IPS-15b (cell line): ENCODE results near the gene PDE4B.

Experiments
- H3K27me3 ChIP-seq: one replicate; pipeline ENCODE4 v1.6.1; 2013; ENCODE audit warnings: low read length; ENCODE audit not compliant: control insufficient read depth, insufficient read depth
- H3K36me3 ChIP-seq: one replicate; pipeline ENCODE4 v1.6.1; 2013; ENCODE audit warnings: low read length; ENCODE audit not compliant: control insufficient read depth, insufficient read depth
- H3K4me1 ChIP-seq: one replicate; pipeline ENCODE4 v1.6.1; 2013; ENCODE audit warnings: mild to moderate bottlenecking, low read length; ENCODE audit not compliant: control insufficient read depth, insufficient read depth
- H3K4me3 ChIP-seq: one replicate; pipeline ENCODE4 v1.5.1; 2013; ENCODE audit warnings: low read depth, low read length
- H3K9ac ChIP-seq: one replicate; pipeline ENCODE4 v1.6.1; 2013; ENCODE audit warnings: low read depth, mild to moderate bottlenecking, low read length
- H3K9me3 ChIP-seq: one replicate; pipeline ENCODE4 v1.6.1; 2013; ENCODE audit warnings: mild to moderate bottlenecking, low read length; ENCODE audit not compliant: control insufficient read depth, insufficient read depth

The PDE4B gene

GRCh38 chr1:66302184-66302742 is 509.6 kb downstream of the PDE4B start:
- no peaks in the 10 kb centered on the region for H3K9me3 ChIP-seq
- no peak overlapping the region for H3K9ac ChIP-seq
- no peak overlapping the region for H3K4me3 ChIP-seq
- no peaks in the 10 kb centered on the region for H3K36me3 ChIP-seq
- H3K27me3 ChIP-seq: no peaks in the 10 kb centered on the region
- H3K4me1 ChIP-seq: no peaks in the 10 kb centered on the region

GRCh38 chr1:66302815-66303214 is 510.1 kb downstream of the PDE4B start:
- Histone ChIP-seq H3K4me3 (no peak overlapping the region), H3K9me3 (no peaks in the 10 kb centered on the region), H3K9ac (no peak overlapping the region), H3K27me3 (no peaks in the 10 kb centered on the region), H3K36me3 (no peaks in the 10 kb centered on the region), H3K4me1 (no peaks in the 10 kb centered on the region)

GRCh38 chr1:66303646-66304045 is 511.0 kb downstream of the PDE4B start:
- Histone ChIP-seq H3K9me3 (no peaks in the 10 kb centered on the region), H3K4me3 (no peak overlapping the region), H3K9ac (no peak overlapping the region), H3K4me1 (no peaks in the 10 kb centered on the region), H3K36me3 (no peaks in the 10 kb centered on the region), H3K27me3 (no peaks in the 10 kb centered on the region)

GRCh38 chr1:66304128-66304527 is 511.4 kb downstream of the PDE4B start:
- no peaks in the 10 kb centered on the region for H3K9me3 ChIP-seq
- H3K4me1 ChIP-seq: no peaks in the 10 kb centered on the region
- H3K27me3 ChIP-seq: no peaks in the 10 kb centered on the region
- H3K4me3 ChIP-seq: no peak overlapping the region
- H3K9ac ChIP-seq: no peak overlapping the region
- no peaks in the 10 kb centered on the region for H3K36me3 ChIP-seq

GRCh38 chr1:66305927-66306326 is 513.2 kb downstream of the PDE4B start:
- Histone ChIP-seq H3K4me1 (no peaks in the 10 kb centered on the region), H3K27me3 (no peaks in the 10 kb centered on the region), H3K9me3 (no peaks in the 10 kb centered on the region), H3K4me3 (no peak overlapping the region), H3K36me3 (no peaks in the 10 kb centered on the region), H3K9ac (no peak overlapping the region)

- H3K4me3 ChIP-seq: no peak overlapping the region
- H3K9ac ChIP-seq: no peak overlapping the region
- H3K4me1 ChIP-seq: no peaks in the 10 kb centered on the region
- H3K36me3 ChIP-seq: no peaks in the 10 kb centered on the region
- H3K9me3 ChIP-seq: no peaks in the 10 kb centered on the region
- H3K27me3 ChIP-seq: no peaks in the 10 kb centered on the region
These were observed 516.5 kb downstream of the PDE4B start for GRCh38 chr1:66309006-66309741.

GRCh38 chr1:66311092-66311491 is 518.4 kb downstream of the PDE4B start:
- H3K4me3 ChIP-seq: no peak overlapping the region
- no peak overlapping the region for H3K9ac ChIP-seq
- no peaks in the 10 kb centered on the region for H3K9me3 ChIP-seq
- H3K36me3 ChIP-seq: no peaks in the 10 kb centered on the region
- no peaks in the 10 kb centered on the region for H3K27me3 ChIP-seq
- no peaks in the 10 kb centered on the region for H3K4me1 ChIP-seq

- no peaks in the 10 kb centered on the region for H3K4me1 ChIP-seq
- no peaks in the 10 kb centered on the region for H3K27me3 ChIP-seq
These were observed 518.9 kb downstream of the PDE4B start for GRCh38 chr1:66311628-66312027.

GRCh38 chr1:66312271-66312990 is 519.7 kb downstream of the PDE4B start:
- Histone ChIP-seq H3K9me3 (no peaks in the 10 kb centered on the region), H3K4me1 (no peaks in the 10 kb centered on the region), H3K36me3 (no peaks in the 10 kb centered on the region)

More at GRCh38 chr1:66311628-66312027, 518.9 kb downstream of the PDE4B start:
- no peaks in the 10 kb centered on the region for H3K36me3 ChIP-seq
- no peak overlapping the region for H3K4me3 ChIP-seq
- H3K9me3 ChIP-seq: no peaks in the 10 kb centered on the region
- no peak overlapping the region for H3K9ac ChIP-seq

GRCh38 chr1:66313429-66313828 is 520.7 kb downstream of the PDE4B start:
- Histone ChIP-seq H3K4me3 (no peak overlapping the region), H3K9ac (no peak overlapping the region), H3K9me3 (no peaks in the 10 kb centered on the region), H3K36me3 (no peaks in the 10 kb centered on the region), H3K27me3 (no peaks in the 10 kb centered on the region), H3K4me1 (no peaks in the 10 kb centered on the region)

More at GRCh38 chr1:66312271-66312990, 519.7 kb downstream of the PDE4B start:
- Histone ChIP-seq H3K27me3 (no peaks in the 10 kb centered on the region), H3K4me3 (no peak overlapping the region), H3K9ac (no peak overlapping the region)

- H3K27me3 ChIP-seq: no peaks in the 10 kb centered on the region
- no peak overlapping the region for H3K9ac ChIP-seq
- no peaks in the 10 kb centered on the region for H3K36me3 ChIP-seq
- H3K4me3 ChIP-seq: no peak overlapping the region
- H3K9me3 ChIP-seq: no peaks in the 10 kb centered on the region
- no peaks in the 10 kb centered on the region for H3K4me1 ChIP-seq
These were observed 523.0 kb downstream of the PDE4B start for GRCh38 chr1:66315671-66316070.
